ENCODE measurements around the gene ZNF428.

- TF ChIP-seq POLR2A (IDR thresholded peaks at IDR 0.05; ENCODE audit: low read depth, low read length) (no peak), MAZ (IDR thresholded peaks at IDR 0.05; ENCODE audit: borderline replicate concordance, low read depth, low read length) (no peak), CTCF (conservative IDR thresholded peaks at IDR 0.05; ENCODE audit: low read depth, low read length) (no peak), MAFK (IDR thresholded peaks at IDR 0.05; ENCODE audit: low read depth, low read length) (no peak), ELK1 (IDR thresholded peaks at IDR 0.05; ENCODE audit: borderline replicate concordance, low read depth, low read length) (no peak)
These were observed 21.0 kb upstream of the ZNF428 start for GRCh38 chr19:43640424-43640757.

All from IMR-90 (cell line).